ENCODE results near the gene DAZAP1.

The DAZAP1 gene

GRCh38 chr19:1471010-1471514, 63.7 kb downstream of the DAZAP1 start:
- H2BK5ac ChIP-seq (ENCODE audit: low read length) = peak overlapping the region; percentile 21
- H3K9ac ChIP-seq (ENCODE audit: low read depth, low read length, poor library complexity) = peak overlapping the region; percentile 87
- H2BK120ac ChIP-seq (ENCODE audit: low read depth, low read length) = peak overlapping the region; percentile 54
- H3K4me2 ChIP-seq (ENCODE audit: insufficient read depth, low read length, poor library complexity, severe bottlenecking) = peak overlapping the region; percentile 94
- peaks cover 7 to 27% of the 10 kb centered on the region in 2 donors for H3K4me1 ChIP-seq (ENCODE audit: control insufficient read depth in 2 of 2, insufficient read depth in 1 of 2, low read depth in 1 of 2, low read length in 2 of 2)
- peak overlapping the region; percentile 87 for H3K18ac ChIP-seq (ENCODE audit: low read length)
- no peak overlapping the region for H4K8ac ChIP-seq (ENCODE audit: low read depth, low read length)
- H3K14ac ChIP-seq (ENCODE audit: low read length) = no peak overlapping the region
- H3K27me3 ChIP-seq (ENCODE audit: control insufficient read depth in 3 of 3, insufficient read depth in 3 of 3, low read depth in 1 of 3, low read length in 3 of 3) = peaks cover 0 to 57% (median 39%) of the 10 kb centered on the region in 3 experiments
- H3K27ac ChIP-seq (replicated peaks; ENCODE audit: low read length) = peak overlapping the region; percentile 78
- H3K23ac ChIP-seq (ENCODE audit: low read depth, low read length, poor library complexity) = peak overlapping the region; percentile 17
- no peak overlapping the region for H2BK12ac ChIP-seq (ENCODE audit: low read length)
- DNase-seq (ENCODE audit: low spot score) = peak; percentile 74
- H3K4me3 ChIP-seq (ENCODE audit: low read length in 2 of 2) = peak overlapping the region in 1 of 2 donors; percentile 71
- H3K79me1 ChIP-seq (ENCODE audit: low read depth, low read length) = peaks cover 23% of the 10 kb centered on the region
- H3K9me3 ChIP-seq (replicated peaks in 1 of 2; ENCODE audit: control insufficient read depth in 2 of 2, insufficient read depth in 1 of 2, low read depth in 1 of 2, low read length in 2 of 2) = peaks cover 0 to 7% of the 10 kb centered on the region in 2 donors
- H3K4ac ChIP-seq (ENCODE audit: low read length) = no peak overlapping the region
- H4K91ac ChIP-seq (ENCODE audit: low read depth, low read length, poor library complexity) = no peak overlapping the region
- H2AK5ac ChIP-seq (ENCODE audit: low read depth, low read length) = peak overlapping the region; percentile 86
- H3K36me3 ChIP-seq (replicated peaks in 1 of 2; ENCODE audit: control insufficient read depth in 2 of 2, insufficient read depth in 2 of 2, low read length in 2 of 2) = peaks cover 0 to 45% of the 10 kb centered on the region in 2 donors
- no CpG with 5 or more reads among the region's 28 CpGs for WGBS, 2 donors (ENCODE audit: extremely low coverage in 2 of 2, insufficient read length in 2 of 2, insufficient replicate concordance in 1 of 2)
- H2BK15ac ChIP-seq (ENCODE audit: low read length) = no peak overlapping the region
- no peak overlapping the region for H2AFZ ChIP-seq (ENCODE audit: low read length)

- no CpG with 5 or more reads among the region's 24 CpGs for WGBS, 2 donors (ENCODE audit: extremely low coverage in 2 of 2, insufficient read length in 2 of 2, insufficient replicate concordance in 1 of 2)
These were observed 64.3 kb downstream of the DAZAP1 start for GRCh38 chr19:1471515-1472160.

GRCh38 chr19:1472231-1473084, 65.1 kb downstream of the DAZAP1 start:
- H2BK12ac ChIP-seq (ENCODE audit: low read length) = no peak overlapping the region

More at GRCh38 chr19:1471515-1472160, 64.3 kb downstream of the DAZAP1 start:
- Histone ChIP-seq H3K4me3 (ENCODE audit: low read length in 2 of 2) (no peak overlapping the region), H3K4me1 (ENCODE audit: control insufficient read depth in 2 of 2, insufficient read depth in 1 of 2, low read depth in 1 of 2, low read length in 2 of 2) (peaks cover 7 to 26% of the 10 kb centered on the region in 2 donors), H3K9ac (ENCODE audit: low read depth, low read length, poor library complexity) (peak overlapping the region; percentile 87), H2BK12ac (ENCODE audit: low read length) (peak overlapping the region; percentile 80), H4K8ac (ENCODE audit: low read depth, low read length) (peak overlapping the region; percentile 74), H2BK120ac (ENCODE audit: low read depth, low read length) (peak overlapping the region; percentile 54), H3K18ac (ENCODE audit: low read length) (peak overlapping the region; percentile 87), H3K27me3 (ENCODE audit: control insufficient read depth in 3 of 3, insufficient read depth in 3 of 3, low read depth in 1 of 3, low read length in 3 of 3) (peaks cover 0 to 52% (median 34%) of the 10 kb centered on the region in 3 experiments), H2AFZ (ENCODE audit: low read length) (no peak overlapping the region), H3K4me2 (ENCODE audit: insufficient read depth, low read length, poor library complexity, severe bottlenecking) (peak overlapping the region; percentile 94), H2AK5ac (ENCODE audit: low read depth, low read length) (peak overlapping the region; percentile 86), H3K14ac (ENCODE audit: low read length) (peak overlapping the region; percentile 85), H3K79me1 (ENCODE audit: low read depth, low read length) (peaks cover 26% of the 10 kb centered on the region), H4K91ac (ENCODE audit: low read depth, low read length, poor library complexity) (no peak overlapping the region), H2BK5ac (ENCODE audit: low read length) (peak overlapping the region; percentile 21), H2BK15ac (ENCODE audit: low read length) (peak overlapping the region; percentile 62), H3K4ac (ENCODE audit: low read length) (peak overlapping the region; percentile 76), H3K27ac (replicated peaks; ENCODE audit: low read length) (no peak overlapping the region), H3K23ac (ENCODE audit: low read depth, low read length, poor library complexity) (peak overlapping the region; percentile 94), H3K9me3 (replicated peaks in 1 of 2; ENCODE audit: control insufficient read depth in 2 of 2, insufficient read depth in 1 of 2, low read depth in 1 of 2, low read length in 2 of 2) (peaks cover 0 to 5% of the 10 kb centered on the region in 2 donors), H3K36me3 (replicated peaks in 1 of 2; ENCODE audit: control insufficient read depth in 2 of 2, insufficient read depth in 2 of 2, low read length in 2 of 2) (peaks cover 2 to 45% of the 10 kb centered on the region in 2 donors)
- no peak for DNase-seq (ENCODE audit: low spot score)

More at GRCh38 chr19:1472231-1473084, 65.1 kb downstream of the DAZAP1 start:
- Histone ChIP-seq H2AFZ (ENCODE audit: low read length) (no peak overlapping the region), H3K27ac (replicated peaks; ENCODE audit: low read length) (no peak overlapping the region), H4K91ac (ENCODE audit: low read depth, low read length, poor library complexity) (no peak overlapping the region), H4K8ac (ENCODE audit: low read depth, low read length) (no peak overlapping the region), H3K9me3 (replicated peaks in 1 of 2; ENCODE audit: control insufficient read depth in 2 of 2, insufficient read depth in 1 of 2, low read depth in 1 of 2, low read length in 2 of 2) (peaks cover 0 to 4% of the 10 kb centered on the region in 2 donors), H2AK5ac (ENCODE audit: low read depth, low read length) (peak overlapping the region; percentile 65), H3K9ac (ENCODE audit: low read depth, low read length, poor library complexity) (peak overlapping the region; percentile 79), H3K18ac (ENCODE audit: low read length) (peak overlapping the region; percentile 78), H2BK120ac (ENCODE audit: low read depth, low read length) (peak overlapping the region; percentile 54), H3K4me1 (ENCODE audit: control insufficient read depth in 2 of 2, insufficient read depth in 1 of 2, low read depth in 1 of 2, low read length in 2 of 2) (peaks cover 7 to 21% of the 10 kb centered on the region in 2 donors), H3K36me3 (replicated peaks in 1 of 2; ENCODE audit: control insufficient read depth in 2 of 2, insufficient read depth in 2 of 2, low read length in 2 of 2) (peaks cover 2 to 47% of the 10 kb centered on the region in 2 donors), H3K23ac (ENCODE audit: low read depth, low read length, poor library complexity) (peak overlapping the region; percentile 94), H3K79me1 (ENCODE audit: low read depth, low read length) (peaks cover 25% of the 10 kb centered on the region), H3K4me3 (ENCODE audit: low read length in 2 of 2) (no peak overlapping the region), H3K4ac (ENCODE audit: low read length) (no peak overlapping the region), H2BK5ac (ENCODE audit: low read length) (peak overlapping the region; percentile 21), H3K27me3 (ENCODE audit: control insufficient read depth in 3 of 3, insufficient read depth in 3 of 3, low read depth in 1 of 3, low read length in 3 of 3) (peaks cover 0 to 43% (median 25%) of the 10 kb centered on the region in 3 experiments), H2BK15ac (ENCODE audit: low read length) (peak overlapping the region; percentile 62), H3K4me2 (ENCODE audit: insufficient read depth, low read length, poor library complexity, severe bottlenecking) (no peak overlapping the region), H3K14ac (ENCODE audit: low read length) (peak overlapping the region; percentile 96)
- DNase-seq (ENCODE audit: low spot score) = no peak
- no CpG with 5 or more reads among the region's 44 CpGs for WGBS, 2 donors (ENCODE audit: extremely low coverage in 2 of 2, insufficient read length in 2 of 2, insufficient replicate concordance in 1 of 2)
